Endothelial cell of umbilical vein (primary cell): ENCODE data around the gene ZNF619. TPM values are rescaled to one million over a fixed set of nuclear protein-coding genes. Genes with fewer than 3 reads are reported as not detected.

ENCODE experiments used
- BruUV-seq: library from RNA; stranded (reverse); fragments of 400-500 nt; replicated peaks from 2 replicates; lab custom pipeline; 2021; lab: Mats Ljungman, UMichigan
- CTCF ChIA-PET: fragments of 300-600, 350-600 bp; sonication (Branson Sonifier 250); formaldehyde crosslinking; loops from one replicate; lab custom pipeline; 2021; ENCODE audit warnings: antibody characterized with exemption, inconsistent platforms; lab: Charles Lee
- POLR2A ChIA-PET: fragments of 300-600, 350-600 bp; sonication (Branson Sonifier 250); formaldehyde crosslinking; loops from one replicate; lab custom pipeline; 2021; ENCODE audit warnings: antibody characterized with exemption, inconsistent platforms; lab: Charles Lee
- DNase-seq: peaks from one replicate; pipeline ENCODE4 v3.0.0-alpha.2; 2011; ENCODE audit warnings: low read depth, low spot score
- FAIRE-seq: peaks from 2 replicates; lab custom pipeline; 2011; peaks lifted over from hg19 to GRCh38; lab: Jason Lieb, UNC
- H2AFZ ChIP-seq: 2 replicates; pipeline ENCODE4 v1.6.0; 2012; ENCODE audit warnings: low read depth, low read length, control low read depth, inconsistent platforms
- H3K27ac ChIP-seq: 2 replicates; pipeline ENCODE4 v1.5.1; 2011; ENCODE audit warnings: low read depth, mild to moderate bottlenecking, control low read depth, low read length, moderate library complexity; ENCODE audit not compliant: insufficient read depth
- H3K27me3 ChIP-seq, 2 experiments: 2 replicates each; pipeline versions ENCODE4 v1.6.0 to v1.6.1; 2011; ENCODE audit warnings: low read length in 2 of 2, mixed read lengths in 1 of 2; ENCODE audit not compliant: control insufficient read depth in 2 of 2, insufficient read depth in 2 of 2
- H3K36me3 ChIP-seq, 2 experiments: 2 replicates in 1 of 2; 3 replicates in 1 of 2; pipeline ENCODE4 v1.5.1; 2011; ENCODE audit warnings: low read length in 2 of 2, mild to moderate bottlenecking in 1 of 2, moderate library complexity in 1 of 2; ENCODE audit not compliant: control insufficient read depth in 2 of 2, insufficient read depth in 2 of 2; ENCODE audit errors: extremely low read depth in 1 of 2
- H3K4me1 ChIP-seq: 3 replicates; pipeline ENCODE4 v1.5.1; 2011; ENCODE audit warnings: mild to moderate bottlenecking, low read length; ENCODE audit not compliant: control insufficient read depth, insufficient read depth; ENCODE audit errors: extremely low read depth
- H3K4me2 ChIP-seq: 2 replicates; pipeline ENCODE4 v1.6.1; 2011; ENCODE audit warnings: low read length, control low read depth, mixed read lengths; ENCODE audit not compliant: insufficient read depth
- H3K4me3 ChIP-seq, 3 experiments: fragments of 200-600 bp in 1 of 3; sonication (generic), shearing (Covaris generic) in 1 of 3; replicated peaks in 1 of 3; 2 replicates each; pipeline ENCODE4 v1.5.1; 2011 to 2016; ENCODE audit warnings: control low read depth in 3 of 3, low read length in 3 of 3, mild to moderate bottlenecking in 2 of 3, inconsistent platforms in 1 of 3, low read depth in 1 of 3, moderate library complexity in 1 of 3; ENCODE audit not compliant: insufficient read depth in 1 of 3
- H3K79me2 ChIP-seq: 2 replicates; pipeline ENCODE4 v1.6.0; 2012; ENCODE audit warnings: low read length, inconsistent platforms; ENCODE audit not compliant: control insufficient read depth, insufficient read depth
- H3K9ac ChIP-seq: replicated peaks from 2 replicates; pipeline ENCODE3; 2011; ENCODE audit warnings: low read length, control low read depth; ENCODE audit not compliant: insufficient read depth; ENCODE audit errors: extremely low read depth
- H3K9me1 ChIP-seq: replicated peaks from 3 replicates; pipeline ENCODE4 v1.6.0; 2011; ENCODE audit warnings: mild to moderate bottlenecking, low read length; ENCODE audit not compliant: control insufficient read depth, insufficient read depth; ENCODE audit errors: extremely low read depth
- H3K9me3 ChIP-seq: replicated peaks from 2 replicates; pipeline ENCODE4 v1.5.1; 2012; ENCODE audit warnings: low read length, inconsistent platforms; ENCODE audit not compliant: control insufficient read depth, insufficient read depth
- H4K20me1 ChIP-seq: replicated peaks from 2 replicates; pipeline ENCODE3; 2011; ENCODE audit warnings: mild to moderate bottlenecking, low read length; ENCODE audit not compliant: control insufficient read depth, insufficient read depth; ENCODE audit errors: extremely low read depth
- CTCF ChIP-seq, 2 donors: IDR thresholded peaks; 1 replicate in 1 of 2; 2 replicates in 1 of 2; pipeline ENCODE4 v1.5.1; 2011; ENCODE audit warnings: low read length in 2 of 2, mild to moderate bottlenecking in 2 of 2, moderate library complexity in 2 of 2, control low read depth in 1 of 2, inconsistent platforms in 1 of 2, low read depth in 1 of 2; ENCODE audit not compliant: insufficient read depth in 1 of 2; ENCODE audit errors: extremely low read depth in 1 of 2
- EZH2 ChIP-seq: IDR thresholded peaks from 2 replicates; pipeline ENCODE4 v1.6.1; 2012; ENCODE audit warnings: borderline replicate concordance, low read depth, mild to moderate bottlenecking, moderate library complexity, low read length, inconsistent platforms; ENCODE audit not compliant: severe bottlenecking
- FOS ChIP-seq: IDR thresholded peaks from 2 replicates; pipeline ENCODE4 v1.6.1; 2011; ENCODE audit warnings: mild to moderate bottlenecking, low read length, moderate library complexity, borderline replicate concordance; ENCODE audit not compliant: insufficient read depth
- GATA2 ChIP-seq: IDR thresholded peaks from 2 replicates; pipeline ENCODE4 v1.7.0; 2011; ENCODE audit warnings: low read depth, mild to moderate bottlenecking, moderate library complexity, mixed read lengths, low read length; ENCODE audit not compliant: insufficient read length, insufficient read depth
- JUN ChIP-seq: IDR thresholded peaks from 2 replicates; pipeline ENCODE4 v1.6.1; 2011; ENCODE audit warnings: borderline replicate concordance, low read depth; ENCODE audit not compliant: insufficient read length, insufficient read depth
- MAX ChIP-seq: IDR thresholded peaks from 2 replicates; pipeline ENCODE4 v1.6.1; 2011; ENCODE audit not compliant: insufficient read depth, insufficient read length
- MYC ChIP-seq: IDR thresholded peaks from one replicate; pipeline ENCODE4 v1.6.1; 2011; ENCODE audit warnings: mild to moderate bottlenecking, low read depth, low read length
- POLR2A ChIP-seq: IDR thresholded peaks from 2 replicates; pipeline ENCODE4 v1.6.1; 2012; ENCODE audit warnings: low read depth, mild to moderate bottlenecking, control low read depth, low read length
- POLR2AphosphoS5 ChIP-seq: IDR thresholded peaks from 2 replicates; pipeline ENCODE4 v1.6.1; 2012; ENCODE audit warnings: low read depth, mild to moderate bottlenecking, control low read depth, low read length, moderate library complexity; ENCODE audit not compliant: insufficient read depth
- dilution Hi-C: fragments of 300-500 bp; cut with MboI; formaldehyde crosslinking; loops from one replicate; pipeline ENCODE4 v1.15.0; 2019; ENCODE audit warnings: low sequenced_read_pairs; ENCODE audit not compliant: extremely low pct_ligation_motif_present
- intact Hi-C: fragments of 100-400 bp; cut with micrococcal nuclease; formaldehyde crosslinking; loops from one replicate; pipeline ENCODE4 v1.10.0; 2022
- polyA plus RNA-seq, 4 experiments: library from polyadenylated mRNA; depleted of rRNA in 3 of 4; stranded (reverse) in 3 of 4; unstranded in 1 of 4; fragments of >200 nt; gene quantifications; 2 replicates each; pipeline versions ENCODE4 v1.2.1 to v1.2.3, GENCODE V29; 2011 to 2012; ENCODE audit warnings: missing spikeins in 1 of 4
- total RNA-seq: library from RNA; stranded (reverse); gene quantifications from 2 replicates; pipeline ENCODE4 v1.2.3, GENCODE V29; 2021

Gene ZNF619
- total and polyA plus RNA-seq, 2 donors (not counting 3 experiments of a cell fraction or from before 2014, with no cell fraction given) = 2.3 to 7.2 TPM

GRCh38 chr3:40521254-40521653 is 44.3 kb downstream of the ZNF619 start:
- Histone ChIP-seq H3K4me2 (no peak overlapping the region), H3K9me3 (no peaks in the 10 kb centered on the region), H3K27me3 (no peaks in the 10 kb centered on the region), H3K79me2 (peaks cover 7% of the 10 kb centered on the region), H3K36me3 (no peaks in the 10 kb centered on the region), H3K4me3 (no peak overlapping the region), H3K27ac (no peak overlapping the region), H3K9me1 (no peaks in the 10 kb centered on the region), H2AFZ (no peak overlapping the region), H3K9ac (no peak overlapping the region), H3K4me1 (peaks cover 14% of the 10 kb centered on the region), H4K20me1 (no peaks in the 10 kb centered on the region)
- dilution Hi-C loops (no loop called here), intact Hi-C loops (no loop called here)
- FAIRE-seq = no peak
- no peak for DNase-seq
- ChIA-PET CTCF (no interaction called here), POLR2A (no interaction called here)
- TF ChIP-seq MYC (no peak), POLR2AphosphoS5 (no peak)
- no TSS peak for BruUV-seq

GRCh38 chr3:40523781-40524180 is 46.9 kb downstream of the ZNF619 start:
- no peaks in the 10 kb centered on the region for H3K36me3 ChIP-seq
- H3K27ac ChIP-seq = no peak overlapping the region
- no peaks in the 10 kb centered on the region for H3K27me3 ChIP-seq
- FAIRE-seq (no peak), DNase-seq (peak; percentile 5)
- CTCF ChIA-PET = interaction anchor here (0.8 to 2.5 kb wide), 3 partner anchors 18 to 70 kb away, joined by 3 to 19 read pairs (median 4); partner anchors contain the start of gene ZNF620
- intact Hi-C loops = loop anchor here (1.0 to 2.0 kb wide), 6 partner anchors 19 to 679 kb away; partner anchors contain the start of genes RPL14 and ZNF619
- no peak overlapping the region for H3K4me3 ChIP-seq
- no peaks in the 10 kb centered on the region for H4K20me1 ChIP-seq
- H3K9me1 ChIP-seq = no peaks in the 10 kb centered on the region
- H3K9me3 ChIP-seq = no peaks in the 10 kb centered on the region
- peaks cover 7% of the 10 kb centered on the region for H3K79me2 ChIP-seq
- no peak overlapping the region for H3K9ac ChIP-seq
- H2AFZ ChIP-seq = no peak overlapping the region
- TF ChIP-seq POLR2AphosphoS5 (no peak), MAX (no peak), FOS (no peak), CTCF (IDR thresholded peaks at IDR 0.05; ENCODE audit: extremely low read depth in 1 of 2, insufficient read depth in 1 of 2, low read depth in 1 of 2, low read length in 2 of 2) (no peak), MYC (no peak), JUN (no peak), EZH2 (no peak), POLR2A (no peak), GATA2 (no peak)
- H3K4me2 ChIP-seq = peak overlapping the region; percentile 95
- POLR2A ChIA-PET = interaction anchor here (0.7 to 3.1 kb wide), 3 partner anchors 18 to 227 kb away, joined by 4 to 10 read pairs (median 9); partner anchors contain the start of genes RPL14 and ZNF620
- dilution Hi-C loops = no loop called here
- no TSS peak for BruUV-seq
- H3K4me1 ChIP-seq = peaks cover 14% of the 10 kb centered on the region
